ENCODE data around the gene CAMK2A. TPM values are rescaled to one million over a fixed set of nuclear protein-coding genes. Genes with fewer than 3 reads are reported as not detected.

The CAMK2A gene
- polyA plus RNA-seq, 2 of the 4 experiments (the other 2 are of a cell fraction), result 0.09 to 0.93 TPM

DNA sequence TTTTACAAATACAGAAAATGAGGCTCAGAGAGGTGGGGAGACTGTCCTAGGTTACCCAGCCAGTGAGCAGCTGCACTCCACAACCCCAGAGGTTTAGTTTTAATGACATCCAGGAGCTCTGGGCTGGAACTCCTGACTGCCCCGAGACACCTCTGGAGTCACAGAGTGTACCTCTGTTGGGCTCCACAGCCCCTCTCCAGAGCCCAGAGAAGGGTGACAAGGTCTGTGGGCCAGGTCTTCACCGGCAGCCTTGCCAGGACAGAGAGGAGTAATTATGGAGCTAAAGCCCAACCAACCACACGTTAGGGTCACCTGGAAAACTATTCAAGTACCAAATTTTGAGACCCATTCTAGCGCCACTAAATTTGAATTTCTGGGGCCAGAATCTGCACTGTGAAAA lies 111.9 kb downstream of the CAMK2A start (continued):
- TF ChIP-seq POLR2AphosphoS2 (conservative IDR thresholded peaks at IDR 0.05; ENCODE audit: low read length), result no peak

DNA sequence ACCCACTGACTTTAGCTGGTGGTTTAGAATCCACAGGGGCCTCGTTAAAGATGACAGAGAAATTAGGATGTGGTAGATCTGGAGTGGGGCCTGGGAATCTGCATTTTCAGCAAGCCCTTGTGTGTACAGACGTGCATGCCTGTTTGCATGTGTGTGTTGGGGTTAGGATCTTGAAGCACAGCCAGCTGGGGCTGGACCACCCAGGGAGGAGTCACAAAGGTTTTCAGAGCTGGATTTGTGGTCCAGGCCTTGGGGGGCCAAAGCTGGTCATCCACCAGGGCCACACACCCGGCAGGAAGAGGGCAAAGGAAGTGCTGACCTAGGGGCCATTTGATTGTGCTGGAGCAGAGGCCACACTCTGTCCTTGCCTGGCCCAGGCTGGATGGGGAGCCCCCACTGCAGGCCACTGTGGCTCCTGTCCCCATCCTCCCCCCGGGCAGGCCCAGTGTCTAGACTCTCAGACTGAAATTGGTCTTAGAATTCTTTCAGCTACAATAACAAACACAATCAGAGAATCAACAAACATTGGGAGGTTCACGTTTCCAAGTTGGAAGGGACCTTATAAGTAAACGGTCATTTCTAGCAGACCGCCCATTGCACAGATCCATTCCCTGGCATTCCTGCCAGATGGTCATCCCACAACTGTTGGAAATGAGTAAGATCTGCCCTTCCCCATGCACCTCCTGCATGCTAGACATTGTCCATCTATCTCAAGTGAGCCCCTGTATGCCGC lies 112.7 kb downstream of the CAMK2A start:
- POLR2A ChIA-PET, result no interaction called here

DNA sequence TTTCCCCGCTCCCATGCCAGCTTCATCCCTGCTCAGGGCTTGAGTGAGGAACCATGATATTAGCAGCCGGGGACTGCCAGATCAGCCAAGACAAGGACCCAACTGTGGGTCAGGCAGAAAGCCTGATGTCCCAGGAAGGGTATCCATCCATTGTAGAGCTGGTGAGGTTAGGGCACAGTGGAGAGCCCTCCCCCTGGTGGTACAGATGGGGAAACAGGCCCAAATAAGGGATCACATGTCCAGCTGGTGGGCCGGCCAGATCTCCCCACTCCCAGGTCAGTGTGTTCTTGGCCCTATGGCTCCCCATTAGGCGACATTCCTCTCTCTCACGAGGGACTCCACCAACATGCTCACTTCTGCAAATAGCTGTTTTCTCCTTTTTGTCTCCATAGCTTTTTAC lies 114.0 kb downstream of the CAMK2A start:
- 54% methylated on average over 5 of the region's 5 CpGs for WGBS (ENCODE audit: missing lambda C conversion rate)
- no peak for FAIRE-seq
- POLR2A ChIA-PET, result no interaction called here
- Histone ChIP-seq H3K4me3 (no peak overlapping the region), H3K4me1 (no peaks in the 10 kb centered on the region), H3K9me3 (no peaks in the 10 kb centered on the region), H3K4me2 (no peak overlapping the region), H3K27ac (no peak overlapping the region)
- peak; percentile 72 to 96 for ATAC-seq
- peak; percentile 53 to 81 for DNase-seq (ENCODE audit: low read depth in 1 of 2, low spot score in 1 of 2)
- no peak for TF ChIP-seq PHF8 (IDR thresholded peaks at IDR 0.05; ENCODE audit: borderline replicate concordance, low read depth)
- TF ChIP-seq, protein P1, sequence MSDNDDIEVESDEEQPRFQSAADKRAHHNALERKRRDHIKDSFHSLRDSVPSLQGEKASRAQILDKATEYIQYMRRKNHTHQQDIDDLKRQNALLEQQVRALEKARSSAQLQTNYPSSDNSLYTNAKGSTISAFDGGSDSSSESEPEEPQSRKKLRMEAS (IDR thresholded peaks at IDR 0.05), result 0 out of 2 replicates have a peak, but pooled peaks have one; percentile 14
- no peak for TF ChIP-seq FOSL2 (IDR thresholded peaks at IDR 0.05)
- TF ChIP-seq FOSL2 (CRISPR knock-in tag; IDR thresholded peaks at IDR 0.05), result no peak
- TF ChIP-seq, protein P2, sequence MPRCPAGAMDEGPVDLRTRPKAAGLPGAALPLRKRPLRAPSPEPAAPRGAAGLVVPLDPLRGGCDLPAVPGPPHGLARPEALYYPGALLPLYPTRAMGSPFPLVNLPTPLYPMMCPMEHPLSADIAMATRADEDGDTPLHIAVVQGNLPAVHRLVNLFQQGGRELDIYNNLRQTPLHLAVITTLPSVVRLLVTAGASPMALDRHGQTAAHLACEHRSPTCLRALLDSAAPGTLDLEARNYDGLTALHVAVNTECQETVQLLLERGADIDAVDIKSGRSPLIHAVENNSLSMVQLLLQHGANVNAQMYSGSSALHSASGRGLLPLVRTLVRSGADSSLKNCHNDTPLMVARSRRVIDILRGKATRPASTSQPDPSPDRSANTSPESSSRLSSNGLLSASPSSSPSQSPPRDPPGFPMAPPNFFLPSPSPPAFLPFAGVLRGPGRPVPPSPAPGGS (IDR thresholded peaks at IDR 0.05), result no peak
- TF ChIP-seq, protein P3, sequence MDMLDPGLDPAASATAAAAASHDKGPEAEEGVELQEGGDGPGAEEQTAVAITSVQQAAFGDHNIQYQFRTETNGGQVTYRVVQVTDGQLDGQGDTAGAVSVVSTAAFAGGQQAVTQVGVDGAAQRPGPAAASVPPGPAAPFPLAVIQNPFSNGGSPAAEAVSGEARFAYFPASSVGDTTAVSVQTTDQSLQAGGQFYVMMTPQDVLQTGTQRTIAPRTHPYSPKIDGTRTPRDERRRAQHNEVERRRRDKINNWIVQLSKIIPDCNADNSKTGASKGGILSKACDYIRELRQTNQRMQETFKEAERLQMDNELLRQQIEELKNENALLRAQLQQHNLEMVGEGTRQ (IDR thresholded peaks at IDR 0.05), result 0 out of 2 replicates have a peak, but pooled peaks have one; percentile 25
- TF ChIP-seq RAD21 (conservative IDR thresholded peaks at IDR 0.05 in 1 of 2, IDR thresholded peaks at IDR 0.05 in 1 of 2), result peak in 1 of 2 experiments; percentile 42; a peak in 2 of 5 replicates
- TF ChIP-seq CBX2 (IDR thresholded peaks at IDR 0.05; ENCODE audit: borderline replicate concordance, low read depth), result no peak
- TF ChIP-seq, protein P4, sequence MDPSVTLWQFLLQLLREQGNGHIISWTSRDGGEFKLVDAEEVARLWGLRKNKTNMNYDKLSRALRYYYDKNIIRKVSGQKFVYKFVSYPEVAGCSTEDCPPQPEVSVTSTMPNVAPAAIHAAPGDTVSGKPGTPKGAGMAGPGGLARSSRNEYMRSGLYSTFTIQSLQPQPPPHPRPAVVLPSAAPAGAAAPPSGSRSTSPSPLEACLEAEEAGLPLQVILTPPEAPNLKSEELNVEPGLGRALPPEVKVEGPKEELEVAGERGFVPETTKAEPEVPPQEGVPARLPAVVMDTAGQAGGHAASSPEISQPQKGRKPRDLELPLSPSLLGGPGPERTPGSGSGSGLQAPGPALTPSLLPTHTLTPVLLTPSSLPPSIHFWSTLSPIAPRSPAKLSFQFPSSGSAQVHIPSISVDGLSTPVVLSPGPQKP (IDR thresholded peaks at IDR 0.05; ENCODE audit: low read depth, low read length), result no peak
- TF ChIP-seq, protein P5, sequence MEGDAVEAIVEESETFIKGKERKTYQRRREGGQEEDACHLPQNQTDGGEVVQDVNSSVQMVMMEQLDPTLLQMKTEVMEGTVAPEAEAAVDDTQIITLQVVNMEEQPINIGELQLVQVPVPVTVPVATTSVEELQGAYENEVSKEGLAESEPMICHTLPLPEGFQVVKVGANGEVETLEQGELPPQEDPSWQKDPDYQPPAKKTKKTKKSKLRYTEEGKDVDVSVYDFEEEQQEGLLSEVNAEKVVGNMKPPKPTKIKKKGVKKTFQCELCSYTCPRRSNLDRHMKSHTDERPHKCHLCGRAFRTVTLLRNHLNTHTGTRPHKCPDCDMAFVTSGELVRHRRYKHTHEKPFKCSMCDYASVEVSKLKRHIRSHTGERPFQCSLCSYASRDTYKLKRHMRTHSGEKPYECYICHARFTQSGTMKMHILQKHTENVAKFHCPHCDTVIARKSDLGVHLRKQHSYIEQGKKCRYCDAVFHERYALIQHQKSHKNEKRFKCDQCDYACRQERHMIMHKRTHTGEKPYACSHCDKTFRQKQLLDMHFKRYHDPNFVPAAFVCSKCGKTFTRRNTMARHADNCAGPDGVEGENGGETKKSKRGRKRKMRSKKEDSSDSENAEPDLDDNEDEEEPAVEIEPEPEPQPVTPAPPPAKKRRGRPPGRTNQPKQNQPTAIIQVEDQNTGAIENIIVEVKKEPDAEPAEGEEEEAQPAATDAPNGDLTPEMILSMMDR (IDR thresholded peaks at IDR 0.05), result peak; percentile 38
- CTCF ChIA-PET, result interaction anchor here (0.8 to 5.8 kb wide), 16 partner anchors 12 to 184 kb away, joined by 3 to 27 read pairs (median 6); partner anchors contain the start of genes ARSI and SLC6A7

More for the DNA sequence above, 112.7 kb downstream of the CAMK2A start:
- H3K27ac ChIP-seq, result no peak overlapping the region
- TF ChIP-seq CBX2 (IDR thresholded peaks at IDR 0.05; ENCODE audit: borderline replicate concordance, low read depth) (no peak), FOSL2 (IDR thresholded peaks at IDR 0.05) (no peak), FOSL2 (CRISPR knock-in tag; IDR thresholded peaks at IDR 0.05) (no peak), ZSCAN20 (CRISPR knock-in tag; IDR thresholded peaks at IDR 0.05) (no peak), MAZ (IDR thresholded peaks at IDR 0.05; ENCODE audit: borderline replicate concordance, low read depth, low read length) (no peak), CBX8 (IDR thresholded peaks at IDR 0.05) (no peak), GATA3 (IDR thresholded peaks at IDR 0.05; ENCODE audit: borderline replicate concordance) (no peak), ZNF302 (CRISPR knock-in tag; IDR thresholded peaks at IDR 0.05) (no peak), HOXB13 (CRISPR knock-in tag; IDR thresholded peaks at IDR 0.05; ENCODE audit: low read depth) (no peak), RNF2 (IDR thresholded peaks at IDR 0.05; ENCODE audit: borderline replicate concordance, low read depth) (no peak), SMC3 (IDR thresholded peaks at IDR 0.05) (no peak)
- TF ChIP-seq, protein P1 (IDR thresholded peaks at IDR 0.05), result no peak
- TF ChIP-seq, protein P6, sequence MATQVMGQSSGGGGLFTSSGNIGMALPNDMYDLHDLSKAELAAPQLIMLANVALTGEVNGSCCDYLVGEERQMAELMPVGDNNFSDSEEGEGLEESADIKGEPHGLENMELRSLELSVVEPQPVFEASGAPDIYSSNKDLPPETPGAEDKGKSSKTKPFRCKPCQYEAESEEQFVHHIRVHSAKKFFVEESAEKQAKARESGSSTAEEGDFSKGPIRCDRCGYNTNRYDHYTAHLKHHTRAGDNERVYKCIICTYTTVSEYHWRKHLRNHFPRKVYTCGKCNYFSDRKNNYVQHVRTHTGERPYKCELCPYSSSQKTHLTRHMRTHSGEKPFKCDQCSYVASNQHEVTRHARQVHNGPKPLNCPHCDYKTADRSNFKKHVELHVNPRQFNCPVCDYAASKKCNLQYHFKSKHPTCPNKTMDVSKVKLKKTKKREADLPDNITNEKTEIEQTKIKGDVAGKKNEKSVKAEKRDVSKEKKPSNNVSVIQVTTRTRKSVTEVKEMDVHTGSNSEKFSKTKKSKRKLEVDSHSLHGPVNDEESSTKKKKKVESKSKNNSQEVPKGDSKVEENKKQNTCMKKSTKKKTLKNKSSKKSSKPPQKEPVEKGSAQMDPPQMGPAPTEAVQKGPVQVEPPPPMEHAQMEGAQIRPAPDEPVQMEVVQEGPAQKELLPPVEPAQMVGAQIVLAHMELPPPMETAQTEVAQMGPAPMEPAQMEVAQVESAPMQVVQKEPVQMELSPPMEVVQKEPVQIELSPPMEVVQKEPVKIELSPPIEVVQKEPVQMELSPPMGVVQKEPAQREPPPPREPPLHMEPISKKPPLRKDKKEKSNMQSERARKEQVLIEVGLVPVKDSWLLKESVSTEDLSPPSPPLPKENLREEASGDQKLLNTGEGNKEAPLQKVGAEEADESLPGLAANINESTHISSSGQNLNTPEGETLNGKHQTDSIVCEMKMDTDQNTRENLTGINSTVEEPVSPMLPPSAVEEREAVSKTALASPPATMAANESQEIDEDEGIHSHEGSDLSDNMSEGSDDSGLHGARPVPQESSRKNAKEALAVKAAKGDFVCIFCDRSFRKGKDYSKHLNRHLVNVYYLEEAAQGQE (IDR thresholded peaks at IDR 0.05), result no peak
- TF ChIP-seq, protein P4 (IDR thresholded peaks at IDR 0.05; ENCODE audit: low read depth, low read length), result no peak
- H3K4me1 ChIP-seq, result no peaks in the 10 kb centered on the region
- ATAC-seq (no peak), FAIRE-seq (no peak), DNase-seq (ENCODE audit: low read depth in 1 of 2, low spot score in 1 of 2) (no peak)
- CTCF ChIA-PET, result interaction anchor here (0.6 to 5.8 kb wide), 12 partner anchors 10 to 303 kb away, joined by 3 to 27 read pairs (median 4); partner anchors contain the start of gene SLC6A7
- 59% methylated on average over 7 of the region's 8 CpGs for WGBS (ENCODE audit: missing lambda C conversion rate)
- H3K4me2 ChIP-seq, result no peak overlapping the region
- H3K4me3 ChIP-seq, result no peak overlapping the region
- no peaks in the 10 kb centered on the region for H3K9me3 ChIP-seq

Data from A549 (cell line).